ENCODE data around the gene CBX8.

The CBX8 gene

GRCh38 chr17:79813297-79814126, 16.6 kb upstream of the CBX8 start:
- Histone ChIP-seq H4K20me1 (ENCODE audit: low read depth, low read length) (no peaks in the 10 kb centered on the region), H3F3A (ENCODE audit: insufficient read depth) (no peaks in the 10 kb centered on the region), H2AFZ (ENCODE audit: low read depth, low read length, severe bottlenecking) (no peak overlapping the region), H3K27me3 (ENCODE audit: low read length) (no peaks in the 10 kb centered on the region), H3K79me2 (ENCODE audit: insufficient read depth, low read length) (no peaks in the 10 kb centered on the region), H3K27ac (ENCODE audit: low read depth, low read length) (no peak overlapping the region), H3K9me2 (replicated peaks; ENCODE audit: insufficient read depth, low read length) (no peaks in the 10 kb centered on the region), H3K4me3 (ENCODE audit: insufficient read depth, low read length, poor library complexity, severe bottlenecking) (no peak overlapping the region), H3K36me3 (ENCODE audit: low read length) (no peaks in the 10 kb centered on the region), H3K4me2 (ENCODE audit: low read depth, low read length, poor library complexity, severe bottlenecking) (peak overlapping the region; percentile 29), H3K9ac (ENCODE audit: low read length) (peak overlapping the region; percentile 28; the same call in 1 of the 2 replicates), H3K9me3 (ENCODE audit: insufficient read depth, low read length) (no peaks in the 10 kb centered on the region)
- TF ChIP-seq, protein P1, sequence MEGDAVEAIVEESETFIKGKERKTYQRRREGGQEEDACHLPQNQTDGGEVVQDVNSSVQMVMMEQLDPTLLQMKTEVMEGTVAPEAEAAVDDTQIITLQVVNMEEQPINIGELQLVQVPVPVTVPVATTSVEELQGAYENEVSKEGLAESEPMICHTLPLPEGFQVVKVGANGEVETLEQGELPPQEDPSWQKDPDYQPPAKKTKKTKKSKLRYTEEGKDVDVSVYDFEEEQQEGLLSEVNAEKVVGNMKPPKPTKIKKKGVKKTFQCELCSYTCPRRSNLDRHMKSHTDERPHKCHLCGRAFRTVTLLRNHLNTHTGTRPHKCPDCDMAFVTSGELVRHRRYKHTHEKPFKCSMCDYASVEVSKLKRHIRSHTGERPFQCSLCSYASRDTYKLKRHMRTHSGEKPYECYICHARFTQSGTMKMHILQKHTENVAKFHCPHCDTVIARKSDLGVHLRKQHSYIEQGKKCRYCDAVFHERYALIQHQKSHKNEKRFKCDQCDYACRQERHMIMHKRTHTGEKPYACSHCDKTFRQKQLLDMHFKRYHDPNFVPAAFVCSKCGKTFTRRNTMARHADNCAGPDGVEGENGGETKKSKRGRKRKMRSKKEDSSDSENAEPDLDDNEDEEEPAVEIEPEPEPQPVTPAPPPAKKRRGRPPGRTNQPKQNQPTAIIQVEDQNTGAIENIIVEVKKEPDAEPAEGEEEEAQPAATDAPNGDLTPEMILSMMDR (IDR thresholded peaks at IDR 0.05; ENCODE audit: insufficient read depth, low read length, poor library complexity, severe bottlenecking), result no peak
- no peak for TF ChIP-seq EZH2phosphoT487 (conservative IDR thresholded peaks at IDR 0.05; ENCODE audit: low read length)

GRCh38 chr17:79812353-79813258, 15.7 kb upstream of the CBX8 start:
- H3K27ac ChIP-seq (ENCODE audit: low read depth, low read length), result no peak overlapping the region
- no peaks in the 10 kb centered on the region for H3K79me2 ChIP-seq (ENCODE audit: insufficient read depth, low read length)
- peak overlapping the region; percentile 36 for H2AFZ ChIP-seq (ENCODE audit: low read depth, low read length, severe bottlenecking)
- H3K9me2 ChIP-seq (replicated peaks; ENCODE audit: insufficient read depth, low read length), result no peaks in the 10 kb centered on the region
- no peaks in the 10 kb centered on the region for H3K9me3 ChIP-seq (ENCODE audit: insufficient read depth, low read length)
- no peaks in the 10 kb centered on the region for H4K20me1 ChIP-seq (ENCODE audit: low read depth, low read length)
- peak overlapping the region; percentile 28; the same call in 1 of the 2 replicates for H3K9ac ChIP-seq (ENCODE audit: low read length)
- TF ChIP-seq, protein P1 (IDR thresholded peaks at IDR 0.05; ENCODE audit: insufficient read depth, low read length, poor library complexity, severe bottlenecking), result no peak
- H3F3A ChIP-seq (ENCODE audit: insufficient read depth), result no peaks in the 10 kb centered on the region
- H3K27me3 ChIP-seq (ENCODE audit: low read length), result no peaks in the 10 kb centered on the region
- peak overlapping the region; percentile 52 for H3K4me2 ChIP-seq (ENCODE audit: low read depth, low read length, poor library complexity, severe bottlenecking)
- no peak overlapping the region for H3K4me3 ChIP-seq (ENCODE audit: insufficient read depth, low read length, poor library complexity, severe bottlenecking)
- H3K36me3 ChIP-seq (ENCODE audit: low read length), result no peaks in the 10 kb centered on the region

DNA sequence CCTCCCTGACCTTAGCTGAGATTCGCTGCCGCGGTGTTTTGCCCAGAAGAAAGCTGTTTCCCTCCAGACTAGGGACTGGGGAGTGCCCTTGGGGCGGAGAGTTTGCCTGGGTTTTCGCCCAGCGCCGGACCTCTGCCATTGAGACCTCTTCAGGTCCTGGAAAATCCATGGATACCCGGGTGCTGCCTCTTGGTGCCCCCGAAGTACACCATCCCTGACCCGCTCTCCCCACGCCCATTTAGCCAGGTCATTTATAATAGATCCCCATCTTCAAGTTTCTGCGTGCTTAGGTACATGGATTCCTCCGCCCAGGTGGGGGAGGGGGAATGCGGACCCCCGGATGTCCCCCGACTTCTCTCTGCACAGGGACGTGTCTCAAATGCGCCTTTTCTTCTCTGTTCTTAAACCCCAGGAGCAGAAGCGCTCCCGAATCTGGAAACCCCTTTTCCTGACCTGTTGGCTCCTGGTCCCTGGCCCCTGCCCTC, 15.0 kb upstream of the CBX8 start:
- Histone ChIP-seq H3K4me2 (ENCODE audit: low read depth, low read length, poor library complexity, severe bottlenecking) (no peak overlapping the region), H3K9me3 (ENCODE audit: insufficient read depth, low read length) (no peaks in the 10 kb centered on the region), H3K27me3 (ENCODE audit: low read length) (no peaks in the 10 kb centered on the region), H3F3A (ENCODE audit: insufficient read depth) (no peaks in the 10 kb centered on the region), H4K20me1 (ENCODE audit: low read depth, low read length) (no peaks in the 10 kb centered on the region), H3K27ac (ENCODE audit: low read depth, low read length) (no peak overlapping the region), H2AFZ (ENCODE audit: low read depth, low read length, severe bottlenecking) (no peak overlapping the region), H3K36me3 (ENCODE audit: low read length) (no peaks in the 10 kb centered on the region), H3K4me3 (ENCODE audit: insufficient read depth, low read length, poor library complexity, severe bottlenecking) (no peak overlapping the region), H3K9ac (ENCODE audit: low read length) (no peak overlapping the region), H3K9me2 (replicated peaks; ENCODE audit: insufficient read depth, low read length) (no peaks in the 10 kb centered on the region), H3K79me2 (ENCODE audit: insufficient read depth, low read length) (no peaks in the 10 kb centered on the region)
- no peak for TF ChIP-seq EZH2phosphoT487 (conservative IDR thresholded peaks at IDR 0.05; ENCODE audit: low read length)
- TF ChIP-seq, protein P1 (IDR thresholded peaks at IDR 0.05; ENCODE audit: insufficient read depth, low read length, poor library complexity, severe bottlenecking), result no peak
